Mucosa of stomach (tissue), 1 donor: ENCODE measurements around the gene LUC7L.
"Not testable (repeated sequence)": the region's sequence is repeated elsewhere in the genome, so short reads cannot be mapped to it uniquely, and the experiment has no call there.

Experiments
- H3K27me3 ChIP-seq: one replicate; pipeline ENCODE4 v1.7.0; 2013; ENCODE audit warnings: mild to moderate bottlenecking, low read length; ENCODE audit not compliant: control insufficient read depth, insufficient read depth
- H3K36me3 ChIP-seq: one replicate; pipeline ENCODE4 v1.7.0; 2013; ENCODE audit warnings: low read length; ENCODE audit not compliant: control insufficient read depth, insufficient read depth
- H3K4me1 ChIP-seq: one replicate; pipeline ENCODE4 v1.7.0; 2013; ENCODE audit warnings: mild to moderate bottlenecking, low read length; ENCODE audit not compliant: control insufficient read depth, insufficient read depth
- H3K4me3 ChIP-seq: one replicate; pipeline ENCODE4 v1.7.0; 2013; ENCODE audit warnings: low read length
- H3K9ac ChIP-seq: one replicate; pipeline ENCODE4 v1.7.0; 2013; ENCODE audit warnings: mild to moderate bottlenecking, low read length, moderate library complexity
- H3K9me3 ChIP-seq: one replicate; pipeline ENCODE4 v1.7.0; 2013; ENCODE audit warnings: mild to moderate bottlenecking, low read length, moderate library complexity; ENCODE audit not compliant: control insufficient read depth
- donor health status: Pancreatic carcinoma.

LUC7L gene

DNA sequence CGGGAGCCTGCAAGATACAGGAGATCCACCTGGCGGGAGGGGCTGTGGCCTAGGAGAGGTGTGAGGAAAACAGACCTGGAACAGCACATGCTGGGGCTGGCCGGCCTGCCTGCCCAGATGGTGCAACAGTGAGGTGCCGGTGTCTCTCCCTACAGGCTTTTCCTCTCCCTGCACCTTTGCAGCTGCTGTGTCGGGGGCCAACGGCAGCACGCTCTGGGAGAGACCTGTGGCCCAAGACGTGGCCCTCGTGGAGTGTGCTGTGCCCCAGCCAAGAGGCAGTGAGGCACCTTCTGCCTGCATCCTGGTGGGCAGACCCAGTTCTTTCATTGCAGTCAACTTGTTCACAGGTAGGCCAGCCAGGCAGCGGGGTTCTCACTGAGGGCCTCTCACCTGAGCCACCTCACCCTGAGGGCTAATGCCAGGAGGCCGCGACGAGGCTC, 30.6 kb upstream of the LUC7L start:
- H3K4me3 ChIP-seq: no peak overlapping the region
- H3K4me1 ChIP-seq: no peaks in the 10 kb centered on the region
- no peak overlapping the region for H3K9ac ChIP-seq
- H3K9me3 ChIP-seq: no peaks in the 10 kb centered on the region
- H3K36me3 ChIP-seq: no peaks in the 10 kb centered on the region
- no peaks in the 10 kb centered on the region for H3K27me3 ChIP-seq

DNA sequence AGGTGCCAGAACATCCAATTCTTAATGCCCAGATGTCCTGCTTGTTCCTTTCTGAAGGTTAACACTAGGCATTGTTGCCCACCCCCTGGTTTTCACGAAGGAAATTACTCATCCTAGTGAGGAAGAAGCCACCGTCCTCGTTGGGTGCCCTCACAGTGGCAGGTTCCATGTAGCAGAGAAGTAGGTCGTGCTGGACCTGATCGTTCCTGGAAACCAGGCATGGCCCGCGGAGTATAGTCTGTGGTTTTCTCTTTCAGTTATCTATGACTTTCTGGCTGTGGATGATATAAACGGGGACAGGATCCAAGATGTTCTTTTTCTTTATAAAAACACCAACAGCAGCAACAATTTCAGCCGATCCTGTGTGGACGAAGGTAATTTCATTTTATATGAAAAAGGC, 30.0 kb upstream of the LUC7L start:
- Histone ChIP-seq H3K27me3 (no peaks in the 10 kb centered on the region), H3K9ac (no peak overlapping the region), H3K36me3 (no peaks in the 10 kb centered on the region), H3K4me3 (no peak overlapping the region), H3K4me1 (peaks cover under 1% of the 10 kb centered on the region), H3K9me3 (no peaks in the 10 kb centered on the region)

DNA sequence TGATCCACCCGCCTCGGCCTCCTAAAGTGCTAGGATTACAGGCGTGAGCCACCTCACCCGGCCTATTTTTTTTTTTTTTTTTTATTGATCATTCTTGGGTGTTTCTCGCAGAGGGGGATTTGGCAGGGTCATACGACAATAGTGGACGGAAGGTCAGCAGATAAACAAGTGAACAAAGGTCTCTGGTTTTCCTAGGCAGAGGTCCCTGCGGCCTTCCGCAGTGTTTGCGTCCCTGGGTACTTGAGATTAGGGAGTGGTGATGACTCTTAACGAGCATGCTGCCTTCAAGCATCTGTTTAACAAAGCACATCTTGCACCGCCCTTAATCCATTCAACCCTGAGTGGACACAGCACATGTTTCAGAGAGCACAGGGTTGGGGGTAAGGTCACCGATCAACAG, 28.8 kb upstream of the LUC7L start:
- not testable (repeated sequence) for H3K36me3 ChIP-seq, H3K4me3 ChIP-seq, H3K4me1 ChIP-seq, H3K27me3 ChIP-seq, H3K9ac ChIP-seq, H3K9me3 ChIP-seq

- Histone ChIP-seq H3K9me3 (no peaks in the 10 kb centered on the region), H3K9ac (no peak overlapping the region), H3K36me3 (no peaks in the 10 kb centered on the region), H3K4me1 (peaks cover 24% of the 10 kb centered on the region), H3K27me3 (no peaks in the 10 kb centered on the region), H3K4me3 (no peak overlapping the region)
These were observed 25.9 kb upstream of the LUC7L start for GRCh38 chr16:255183-255582.

- Histone ChIP-seq H3K36me3 (no peaks in the 10 kb centered on the region), H3K9me3 (no peaks in the 10 kb centered on the region), H3K4me1 (peaks cover 28% of the 10 kb centered on the region), H3K9ac (no peak overlapping the region), H3K4me3 (no peak overlapping the region), H3K27me3 (no peaks in the 10 kb centered on the region)
These were observed 25.2 kb upstream of the LUC7L start for GRCh38 chr16:254461-254860.

DNA sequence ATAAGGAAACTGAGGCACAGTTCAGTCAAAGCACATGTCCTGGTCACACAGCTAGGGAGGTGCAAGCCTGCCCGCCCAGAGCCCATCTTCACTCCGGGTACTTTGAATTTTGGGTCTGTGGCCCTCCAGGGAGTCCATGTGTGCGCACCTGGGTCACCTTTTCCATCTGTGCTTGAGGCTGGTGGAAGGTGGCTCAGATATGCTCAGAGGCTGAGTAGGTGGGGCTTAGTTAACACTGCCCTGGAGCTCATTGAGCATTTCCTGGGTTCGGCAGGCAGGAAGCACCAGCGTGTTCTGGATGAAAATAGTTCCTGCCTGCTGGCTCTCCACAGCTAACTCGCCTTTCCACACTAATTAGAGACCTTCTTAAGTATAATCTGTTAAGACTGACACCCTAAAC, 24.6 kb upstream of the LUC7L start:
- Histone ChIP-seq H3K36me3 (no peaks in the 10 kb centered on the region), H3K9me3 (no peaks in the 10 kb centered on the region), H3K9ac (no peak overlapping the region), H3K27me3 (no peaks in the 10 kb centered on the region), H3K4me3 (no peak overlapping the region), H3K4me1 (peaks cover 28% of the 10 kb centered on the region)

DNA sequence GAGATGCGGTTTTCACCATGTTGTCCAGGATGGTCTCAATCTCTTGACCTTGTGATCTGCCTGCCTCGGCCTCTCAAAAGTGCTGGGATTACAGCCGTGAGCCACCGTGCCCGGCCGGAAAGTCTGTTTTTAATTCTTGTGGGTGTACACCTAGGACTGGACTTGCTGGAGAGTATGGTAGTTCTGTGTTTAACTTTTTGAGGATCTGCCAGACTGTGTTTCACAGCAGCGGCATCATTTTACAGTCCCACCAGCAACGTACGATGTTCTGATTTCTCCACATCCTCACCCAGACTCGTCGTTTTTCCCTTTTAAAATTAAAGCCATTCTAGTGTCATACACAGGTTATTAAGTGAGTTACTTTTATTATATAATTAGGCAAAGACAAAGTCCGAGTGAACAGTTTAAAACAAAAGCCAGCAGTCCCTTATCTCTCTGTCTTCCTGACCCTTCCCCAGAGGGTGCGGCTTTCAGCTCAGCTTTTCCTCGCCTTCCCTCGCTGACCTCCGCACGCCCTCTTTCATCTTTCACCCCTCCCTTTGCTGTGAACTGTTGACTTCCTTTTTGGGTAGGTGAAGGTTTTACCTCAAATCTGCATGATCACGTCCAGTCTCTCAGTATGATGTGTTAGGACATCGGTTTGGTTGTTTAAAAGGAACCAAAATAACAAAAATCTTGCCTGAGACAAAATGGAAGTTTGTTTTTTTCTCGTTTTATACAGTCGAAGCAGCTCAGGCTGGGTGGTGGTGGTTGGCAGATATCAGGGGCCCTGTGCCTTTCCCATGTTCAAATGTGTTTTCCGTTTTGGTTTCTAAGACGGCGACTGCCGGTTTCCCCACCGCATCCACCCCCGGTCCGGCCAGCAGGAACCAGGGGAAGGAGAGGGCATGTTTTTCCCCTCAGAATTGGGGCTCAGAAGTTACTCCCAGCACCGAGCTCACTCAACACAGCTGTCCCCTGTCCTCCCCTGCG, 23.4 kb upstream of the LUC7L start:
- Histone ChIP-seq H3K27me3 (no peaks in the 10 kb centered on the region), H3K9ac (peak overlapping the region; percentile 28), H3K36me3 (no peaks in the 10 kb centered on the region), H3K4me3 (no peak overlapping the region), H3K9me3 (no peaks in the 10 kb centered on the region), H3K4me1 (peaks cover 28% of the 10 kb centered on the region)

GRCh38 chr16:249431-249830, 20.2 kb upstream of the LUC7L start:
- no peak overlapping the region for H3K9ac ChIP-seq
- H3K36me3 ChIP-seq: no peaks in the 10 kb centered on the region
- no peaks in the 10 kb centered on the region for H3K27me3 ChIP-seq
- no peaks in the 10 kb centered on the region for H3K9me3 ChIP-seq
- no peak overlapping the region for H3K4me3 ChIP-seq
- peaks cover 28% of the 10 kb centered on the region for H3K4me1 ChIP-seq

DNA sequence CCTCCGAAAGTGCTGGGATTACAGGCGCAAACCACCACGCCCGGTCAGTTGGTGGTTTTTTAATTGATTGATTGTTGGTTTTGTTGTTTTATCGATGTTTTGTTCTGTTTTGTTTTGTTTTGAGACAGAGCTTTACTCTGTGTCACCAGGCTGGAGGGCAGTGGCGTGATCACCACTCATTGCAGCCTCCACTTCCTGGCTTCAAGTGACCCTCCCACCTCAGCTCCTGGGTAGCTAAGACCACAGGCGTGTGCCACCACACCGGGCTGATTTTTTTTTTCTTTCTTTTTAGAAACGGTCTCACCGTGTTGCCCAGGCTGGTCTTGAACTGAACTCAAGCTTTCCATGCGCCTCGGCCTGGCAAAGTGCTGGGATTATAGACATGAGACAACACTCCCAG, 17.8 kb upstream of the LUC7L start:
- Histone ChIP-seq H3K4me1 (peaks cover 11% of the 10 kb centered on the region), H3K36me3 (no peaks in the 10 kb centered on the region), H3K27me3 (no peaks in the 10 kb centered on the region), H3K4me3 (no peak overlapping the region), H3K9me3 (no peaks in the 10 kb centered on the region), H3K9ac (no peak overlapping the region)

DNA sequence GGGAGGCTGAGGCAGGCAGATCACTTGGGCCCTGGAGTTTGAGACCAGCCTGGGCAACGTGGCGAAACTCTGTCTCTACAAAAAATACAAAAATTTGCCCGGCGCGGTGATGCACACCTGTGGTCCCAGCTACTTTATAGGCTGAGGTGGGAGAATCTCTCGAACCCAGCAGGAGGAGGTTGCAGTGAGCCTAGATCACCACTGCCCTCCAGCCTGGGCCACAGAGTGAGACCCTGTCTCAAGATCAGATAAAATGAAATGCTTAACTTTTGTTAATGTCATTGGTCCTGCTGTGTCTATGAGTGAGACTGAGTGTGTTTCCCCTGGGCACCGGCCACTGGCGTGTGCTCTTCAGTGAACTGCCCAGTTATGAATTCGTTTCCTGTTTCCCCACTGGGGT, 15.9 kb upstream of the LUC7L start:
- H3K4me3 ChIP-seq: no peak overlapping the region
- H3K9me3 ChIP-seq: no peaks in the 10 kb centered on the region
- no peak overlapping the region for H3K9ac ChIP-seq
- no peaks in the 10 kb centered on the region for H3K27me3 ChIP-seq
- no peaks in the 10 kb centered on the region for H3K36me3 ChIP-seq
- H3K4me1 ChIP-seq: peaks cover 8% of the 10 kb centered on the region

DNA sequence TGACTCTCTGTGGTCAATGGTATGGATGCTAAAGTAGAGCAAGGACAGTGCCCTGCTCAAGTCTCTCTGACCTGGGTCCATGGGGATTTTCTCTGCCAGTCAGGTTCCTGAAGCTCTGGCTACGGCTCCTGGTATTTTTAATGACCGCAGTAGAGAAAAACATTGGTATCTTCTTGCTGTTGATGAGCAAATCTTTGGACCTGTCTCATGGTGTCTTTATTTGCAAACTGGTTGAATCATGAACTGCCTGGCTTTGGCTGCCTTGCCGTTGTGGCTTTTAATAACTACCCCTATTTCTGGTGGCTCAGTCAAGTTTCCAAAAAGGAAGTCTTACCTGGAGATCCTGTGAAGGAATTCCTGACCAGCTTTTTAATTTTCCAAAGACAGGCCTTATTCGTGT, 14.1 kb upstream of the LUC7L start:
- Histone ChIP-seq H3K9ac (no peak overlapping the region), H3K27me3 (no peaks in the 10 kb centered on the region), H3K4me3 (no peak overlapping the region), H3K9me3 (no peaks in the 10 kb centered on the region), H3K36me3 (no peaks in the 10 kb centered on the region), H3K4me1 (peaks cover 5% of the 10 kb centered on the region)

GRCh38 chr16:242281-242680, 13.0 kb upstream of the LUC7L start:
- no peaks in the 10 kb centered on the region for H3K36me3 ChIP-seq
- no peaks in the 10 kb centered on the region for H3K27me3 ChIP-seq
- peaks cover 5% of the 10 kb centered on the region for H3K4me1 ChIP-seq
- H3K9ac ChIP-seq: no peak overlapping the region
- H3K4me3 ChIP-seq: no peak overlapping the region
- no peaks in the 10 kb centered on the region for H3K9me3 ChIP-seq
